Amniotic epithelial cell (primary cell): ENCODE results near the gene VPREB3.
"Not testable (repeated sequence)": the region's sequence is repeated elsewhere in the genome, so short reads cannot be mapped to it uniquely, and the experiment has no call there.

ENCODE experiments used
- DNase-seq: peaks from one replicate; pipeline ENCODE4 v3.0.0-alpha.2; 2010; ENCODE audit warnings: low read depth

VPREB3 gene

DNA sequence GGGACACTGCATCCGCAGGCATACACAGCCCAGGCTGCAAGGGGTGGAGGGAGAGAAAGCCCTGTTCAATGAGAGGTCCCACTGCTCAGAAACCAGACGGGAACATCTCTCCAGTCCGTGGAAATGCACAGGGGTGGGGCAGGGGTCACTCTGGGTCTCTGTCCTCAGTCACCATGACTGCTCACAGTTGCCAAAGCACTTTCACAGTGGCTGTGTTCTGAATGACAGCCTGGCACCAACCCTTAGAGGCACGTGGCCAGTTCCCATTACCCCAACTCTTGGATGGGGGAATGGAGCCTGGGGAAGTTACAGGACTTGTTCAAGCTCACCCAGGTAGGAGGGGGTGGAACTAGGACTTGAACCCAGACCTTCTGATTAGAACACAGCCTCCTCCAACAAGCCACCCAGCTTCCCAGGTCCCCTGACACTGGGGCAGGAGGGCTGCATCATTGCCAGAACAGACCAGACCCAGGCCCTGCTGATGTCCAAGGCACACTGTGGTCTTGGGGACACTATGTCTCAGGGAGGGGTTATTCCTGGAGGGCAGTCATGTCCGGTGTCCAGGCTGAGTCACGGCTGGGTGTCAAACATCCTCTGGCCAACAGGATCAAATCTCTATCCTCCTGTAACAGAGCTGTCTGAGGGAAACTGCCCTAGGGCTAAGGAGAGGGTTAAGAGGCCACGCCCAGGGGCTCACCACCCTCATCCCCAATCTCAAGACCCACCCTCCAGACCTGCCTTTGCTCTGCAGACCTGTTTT lies 11.5 kb downstream of the VPREB3 start:
- DNase-seq, result no peak

DNA sequence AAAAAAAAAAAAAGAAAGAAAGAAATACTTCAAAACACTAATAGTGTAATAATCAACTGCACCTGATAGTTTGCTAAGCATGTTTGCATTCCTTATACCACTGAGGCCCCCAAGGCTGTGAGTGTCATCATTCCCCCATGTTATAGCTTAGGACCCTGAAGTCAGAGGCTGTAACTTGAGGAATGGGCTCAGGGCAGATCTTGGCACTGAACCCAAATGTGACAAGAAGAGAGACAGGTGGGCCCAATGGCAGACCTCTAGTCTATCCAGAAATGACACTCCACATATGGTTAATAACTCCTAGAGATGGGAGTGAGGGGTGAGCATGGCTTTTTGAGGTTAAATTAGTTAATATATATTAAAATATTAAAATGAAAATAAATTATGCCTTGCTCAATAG lies 16.5 kb downstream of the VPREB3 start:
- no peak for DNase-seq

DNA sequence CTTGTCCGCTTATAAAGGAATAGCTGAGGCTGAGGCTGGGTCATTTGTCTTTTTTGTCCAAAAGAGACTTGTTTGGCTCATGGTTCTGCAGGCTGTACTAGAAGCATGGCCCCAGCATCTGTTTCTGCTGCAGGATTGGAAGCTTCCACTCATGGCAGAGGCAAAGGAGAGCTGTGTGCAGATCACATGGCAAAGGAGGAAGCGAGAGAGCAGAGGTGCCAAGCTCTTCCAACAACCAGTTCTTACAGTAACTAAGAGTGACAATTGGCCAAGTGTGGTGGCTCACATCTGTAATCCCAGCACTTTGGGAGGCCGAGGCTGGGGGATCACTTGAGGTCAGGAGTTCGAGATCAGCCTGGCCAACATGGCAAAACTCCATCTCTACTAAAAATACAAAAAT lies 26.1 kb downstream of the VPREB3 start:
- not testable (repeated sequence) for DNase-seq

DNA sequence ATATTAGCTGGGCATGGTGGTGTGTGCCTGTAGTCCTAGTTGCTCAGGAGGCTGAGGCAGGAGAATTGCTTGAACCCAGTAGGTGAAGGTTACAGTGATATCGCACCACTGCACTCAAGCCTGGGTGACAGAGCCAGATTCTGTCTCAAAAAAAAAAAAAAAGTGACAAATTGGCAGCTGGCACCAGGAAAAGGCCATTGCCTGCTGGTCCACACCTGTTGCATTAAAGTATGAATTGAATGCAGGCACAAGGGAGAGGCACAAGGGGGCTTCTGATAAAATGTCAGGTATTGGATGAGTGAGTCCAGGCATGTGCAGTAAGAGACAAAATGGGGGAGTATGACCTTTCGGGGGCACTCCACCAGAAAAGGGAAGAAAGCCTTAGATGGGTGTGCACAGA lies 31.5 kb downstream of the VPREB3 start:
- no peak for DNase-seq

- DNase-seq, result no peak
Measured at GRCh38 chr22:23722160-23722559, 32.1 kb downstream of the VPREB3 start.

- DNase-seq, result no peak
Measured at GRCh38 chr22:23720855-23721254, 33.4 kb downstream of the VPREB3 start.

- DNase-seq, result no peak
Measured at GRCh38 chr22:23718371-23719165, 35.7 kb downstream of the VPREB3 start.

- peak; percentile 81 for DNase-seq
Measured at GRCh38 chr22:23716811-23717801, 37.1 kb downstream of the VPREB3 start.

- no peak for DNase-seq
Measured at GRCh38 chr22:23715806-23716375, 38.3 kb downstream of the VPREB3 start.

- no peak for DNase-seq
Measured at GRCh38 chr22:23714596-23715578, 39.3 kb downstream of the VPREB3 start.

DNA sequence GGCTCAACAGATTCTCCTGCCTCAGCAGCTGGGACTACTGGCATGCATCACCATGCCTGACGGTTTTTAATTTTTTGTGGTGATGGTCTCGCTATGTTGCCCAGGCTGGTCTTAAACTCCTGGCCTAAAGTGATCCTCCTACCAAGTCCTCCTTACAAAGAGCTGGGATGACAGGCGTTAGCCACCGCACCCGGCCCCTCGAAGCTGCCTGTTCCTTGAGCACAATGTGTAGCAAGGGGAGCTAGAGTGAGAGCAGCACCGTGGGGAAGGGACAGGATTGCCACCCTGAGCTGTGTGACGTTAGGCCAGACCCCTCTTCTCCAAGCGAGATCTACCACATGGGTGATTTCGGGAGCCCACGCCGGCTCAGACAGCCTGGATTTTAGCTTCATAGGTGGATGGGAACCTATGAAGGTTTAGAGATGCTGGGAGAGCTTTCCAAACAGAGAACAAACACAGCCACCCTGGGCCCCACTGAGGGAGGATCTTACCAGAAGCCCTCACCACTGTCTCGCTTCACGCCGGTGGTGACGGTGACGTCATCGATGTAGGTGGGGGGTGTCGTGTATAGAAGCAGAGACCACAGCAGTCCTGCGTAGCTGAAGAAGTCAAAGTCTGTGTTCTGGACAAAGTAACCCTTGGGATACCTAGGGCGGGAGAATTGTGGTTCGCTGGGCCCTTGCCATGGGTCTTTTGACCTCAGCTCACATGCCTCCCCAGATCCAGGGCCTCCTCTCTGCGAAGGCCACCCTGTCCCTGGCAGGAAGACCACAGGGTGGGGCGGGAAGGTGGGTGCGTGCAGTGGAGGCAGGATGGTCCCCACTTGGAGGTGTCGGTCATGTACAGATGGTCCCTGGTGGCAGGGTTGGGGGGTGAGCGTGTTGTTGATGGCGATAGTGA lies 40.3 kb downstream of the VPREB3 start:
- no peak for DNase-seq

GRCh38 chr22:23712256-23712655 lies 42.0 kb downstream of the VPREB3 start:
- no peak for DNase-seq

DNA sequence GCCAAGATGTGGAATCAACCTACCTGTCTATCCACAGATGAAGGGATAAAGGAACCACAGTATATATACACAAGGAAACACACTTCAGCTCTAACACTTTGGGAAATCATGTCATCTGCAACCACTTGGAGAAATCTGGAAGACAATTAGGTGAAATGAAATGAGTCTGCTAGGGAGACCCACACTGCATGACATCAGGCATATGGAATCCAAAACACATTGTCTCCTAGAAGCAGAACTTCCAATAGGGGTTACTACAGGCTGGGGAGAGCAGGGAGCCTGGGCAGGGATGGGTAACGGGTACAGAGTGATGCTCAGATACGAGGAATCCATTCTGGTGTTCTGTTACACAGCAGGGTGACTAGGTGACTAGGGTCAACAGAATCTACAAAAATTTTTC lies 45.1 kb downstream of the VPREB3 start:
- no peak for DNase-seq

DNA sequence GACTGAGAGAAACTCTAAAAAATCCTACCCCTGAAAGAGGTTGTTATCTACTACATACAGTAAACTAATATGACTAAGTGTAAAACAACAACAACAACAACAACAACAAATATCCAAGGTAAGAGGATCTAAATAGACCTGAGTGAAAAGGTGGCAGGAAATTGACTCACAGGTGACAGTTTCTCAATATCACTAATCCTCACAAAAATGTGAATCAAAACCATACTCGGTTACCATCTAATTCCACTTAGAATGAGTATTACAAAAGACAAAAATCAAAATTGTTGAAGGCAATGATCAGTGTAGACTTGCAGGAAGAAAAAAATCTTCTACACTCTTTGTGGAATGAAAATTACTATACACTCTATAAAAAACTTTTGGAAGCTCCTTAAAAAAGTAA lies 46.0 kb downstream of the VPREB3 start:
- no peak for DNase-seq

- DNase-seq, result no peak
Measured at GRCh38 chr22:23705358-23705757, 48.9 kb downstream of the VPREB3 start.

GRCh38 chr22:23704829-23705228 lies 49.4 kb downstream of the VPREB3 start:
- no peak for DNase-seq

DNA sequence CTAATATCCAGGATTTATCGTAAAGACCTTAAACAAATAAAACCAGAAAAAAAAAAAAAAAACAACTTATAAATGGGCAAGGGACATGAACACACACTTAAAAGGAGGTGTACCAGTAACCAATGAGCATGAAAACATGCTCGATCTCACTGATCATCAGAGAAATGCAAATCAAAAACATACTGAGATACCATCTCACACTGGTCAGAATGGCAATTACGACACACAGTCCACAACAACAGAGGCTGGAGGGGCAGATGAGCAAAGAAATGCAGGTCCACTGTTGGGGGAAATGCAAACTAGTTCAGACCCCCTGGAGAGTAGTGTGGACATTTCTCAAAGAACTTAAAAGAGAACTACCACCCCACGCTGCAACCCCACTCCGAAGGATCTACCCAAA lies 50.2 kb downstream of the VPREB3 start:
- no peak for DNase-seq
